Stimulated activated CD8-positive, alpha-beta memory T cell treated with anti-CD3 and anti-CD28 coated beads, Interleukin-4, amount 100 ng/mL, for 1 hour (primary cell): ENCODE results near the gene MYO18A.

ENCODE experiments used
- DNase-seq, 2 donors: peaks; one replicate each; pipeline ENCODE4 v3.0.0-alpha.2; 2020; ENCODE audit warnings: low read depth in 2 of 2, low spot score in 1 of 2

The MYO18A gene

DNA sequence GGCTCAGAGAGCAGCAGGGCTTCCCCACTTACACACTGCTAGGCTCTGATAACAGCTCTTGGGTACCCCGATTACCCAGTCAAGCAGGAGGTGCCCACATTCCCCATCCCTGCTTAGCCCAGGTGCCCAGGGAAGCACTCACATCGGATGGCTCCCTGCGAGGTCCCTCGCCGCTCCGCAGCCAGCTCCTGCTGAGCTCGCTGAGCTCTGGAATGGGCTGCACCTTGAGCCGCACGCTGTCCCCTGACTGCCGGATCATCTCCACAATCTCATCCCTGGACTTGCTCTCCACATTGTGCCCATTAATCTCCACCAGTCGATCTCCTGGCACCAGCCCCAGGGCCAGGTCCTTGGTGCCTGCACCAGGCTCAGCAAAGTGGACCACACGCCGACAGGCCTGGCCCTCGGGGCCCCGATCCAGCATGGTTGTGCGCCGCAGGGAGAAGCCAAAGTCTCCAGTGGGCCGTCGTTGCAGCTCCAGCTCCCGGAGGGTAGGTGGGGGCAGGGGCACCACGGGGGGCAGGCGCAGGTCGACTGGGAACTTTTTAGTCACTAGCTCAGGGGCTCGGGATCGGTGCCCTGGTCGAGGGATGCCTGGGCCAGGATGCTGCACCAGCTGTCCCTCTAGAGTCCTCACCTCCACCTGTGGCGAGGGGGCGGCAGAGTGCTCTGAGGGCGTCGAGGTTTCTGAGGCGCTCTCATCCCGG lies 14.2 kb downstream of the MYO18A start:
- DNase-seq = no peak

DNA sequence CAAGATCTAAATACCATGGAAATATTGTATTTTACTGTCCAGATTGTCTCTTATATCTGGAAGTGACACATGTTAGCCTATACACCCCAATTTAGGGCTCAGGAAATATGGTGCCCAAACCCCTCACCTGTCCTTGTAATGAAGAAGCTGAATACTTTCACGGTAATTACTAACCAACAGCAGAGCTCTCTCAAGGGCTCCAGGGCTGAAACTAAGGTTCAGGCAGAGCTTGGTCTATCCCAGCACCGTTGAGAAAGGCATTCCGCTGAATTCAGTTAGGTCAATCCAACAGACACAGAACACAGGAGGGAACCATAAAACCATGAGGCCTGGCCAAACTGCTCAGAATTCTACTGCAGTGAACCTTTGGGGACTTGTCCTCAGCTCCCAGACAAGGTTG lies 14.9 kb downstream of the MYO18A start:
- no peak for DNase-seq

DNA sequence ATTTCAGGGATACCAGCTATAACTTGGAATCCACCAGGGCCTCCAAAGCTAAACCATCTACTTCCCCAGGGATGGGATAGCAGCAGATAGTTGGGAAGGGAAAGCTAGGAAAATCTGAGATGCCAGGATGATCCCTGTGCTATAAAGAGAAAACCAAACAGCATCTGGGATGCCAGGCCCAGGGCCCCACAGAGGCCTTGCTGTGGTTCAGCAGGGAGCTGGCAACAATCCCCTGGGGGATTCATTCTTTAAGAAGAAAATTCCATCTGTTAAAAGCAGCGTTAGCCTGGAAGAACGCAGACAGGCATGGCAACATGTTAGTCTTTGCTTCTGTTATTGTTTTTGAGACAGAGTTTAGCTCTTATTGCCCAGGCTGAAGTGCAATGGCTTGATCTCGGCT lies 16.6 kb downstream of the MYO18A start:
- no peak for DNase-seq

DNA sequence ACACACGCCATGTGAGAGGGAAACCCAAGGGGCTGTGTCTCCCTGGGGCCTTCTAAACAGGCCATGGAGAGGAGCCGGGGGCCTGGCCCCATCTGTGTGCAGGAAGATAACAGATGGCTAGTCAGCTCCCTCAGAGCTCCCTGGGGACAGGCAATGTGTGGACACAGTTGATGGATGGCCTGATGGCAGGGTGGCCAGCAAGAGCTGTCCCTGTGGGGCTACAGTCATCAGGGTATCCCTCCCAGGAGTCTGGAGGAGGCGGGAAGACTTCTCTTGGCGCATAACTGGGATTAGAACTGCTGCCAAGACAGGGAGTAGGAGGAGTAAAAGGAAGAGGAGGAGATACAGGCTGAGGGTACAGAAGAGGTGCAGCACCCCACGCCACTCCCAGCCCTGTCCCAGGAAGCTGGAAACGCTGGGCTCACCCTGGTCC lies 17.3 kb downstream of the MYO18A start:
- no peak for DNase-seq

DNA sequence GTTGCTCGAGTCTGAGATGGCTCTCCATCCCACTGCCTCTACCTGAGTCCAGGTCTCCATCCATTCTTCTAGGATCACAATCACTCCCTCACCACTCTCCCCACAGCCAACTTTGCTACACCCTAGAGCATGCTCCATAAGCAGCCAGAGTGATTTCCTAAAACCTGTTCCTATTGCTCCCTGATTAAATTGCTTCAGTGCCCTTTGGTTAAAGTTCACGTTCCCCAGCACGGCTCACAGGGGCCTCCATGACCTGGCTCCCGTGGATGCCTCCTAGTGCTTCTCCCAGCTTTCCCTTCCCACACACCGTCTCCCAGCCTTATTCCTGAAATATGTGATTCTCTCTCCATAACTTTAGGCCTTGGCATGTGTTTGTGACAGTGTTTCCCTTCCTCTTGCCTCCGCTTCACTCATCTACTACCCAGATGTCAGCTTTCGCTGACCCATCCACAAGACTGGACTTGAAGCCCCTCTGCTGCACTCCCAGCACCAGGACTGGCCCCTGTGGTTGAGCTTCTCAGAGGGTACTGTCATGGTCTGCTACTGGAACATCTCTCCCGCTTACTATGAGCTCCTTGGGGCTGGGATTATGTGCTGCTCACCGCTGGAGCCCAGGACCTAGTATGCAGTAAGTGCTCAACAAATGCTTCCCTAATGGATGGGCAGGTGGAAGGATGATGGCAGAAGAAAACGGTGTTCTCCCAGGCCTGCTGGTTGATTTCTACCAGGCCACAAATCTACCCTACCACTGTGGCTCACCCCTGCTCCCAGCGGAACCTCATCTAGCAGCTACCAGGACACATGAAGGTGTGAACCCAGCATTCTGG lies 17.9 kb downstream of the MYO18A start:
- no peak for DNase-seq

DNA sequence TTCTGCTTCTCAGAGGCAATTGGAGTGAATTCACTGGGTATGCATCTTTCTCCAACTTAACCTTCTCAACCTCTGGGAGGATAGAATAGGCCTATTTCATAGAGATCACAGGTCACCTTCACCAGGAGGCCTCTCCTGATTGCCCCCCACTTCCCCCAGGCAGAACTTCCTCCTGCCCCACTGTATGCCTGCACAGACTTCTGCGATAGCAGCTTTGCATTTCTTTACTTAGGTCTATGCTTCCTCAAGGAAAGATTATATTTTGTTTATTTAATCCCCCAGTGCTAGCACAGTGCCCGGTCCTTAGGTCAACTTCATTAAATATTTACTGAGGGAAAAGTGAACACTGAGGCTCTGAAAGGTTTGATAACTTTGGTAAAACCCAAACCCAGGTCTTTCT lies 19.9 kb downstream of the MYO18A start:
- DNase-seq = no peak

DNA sequence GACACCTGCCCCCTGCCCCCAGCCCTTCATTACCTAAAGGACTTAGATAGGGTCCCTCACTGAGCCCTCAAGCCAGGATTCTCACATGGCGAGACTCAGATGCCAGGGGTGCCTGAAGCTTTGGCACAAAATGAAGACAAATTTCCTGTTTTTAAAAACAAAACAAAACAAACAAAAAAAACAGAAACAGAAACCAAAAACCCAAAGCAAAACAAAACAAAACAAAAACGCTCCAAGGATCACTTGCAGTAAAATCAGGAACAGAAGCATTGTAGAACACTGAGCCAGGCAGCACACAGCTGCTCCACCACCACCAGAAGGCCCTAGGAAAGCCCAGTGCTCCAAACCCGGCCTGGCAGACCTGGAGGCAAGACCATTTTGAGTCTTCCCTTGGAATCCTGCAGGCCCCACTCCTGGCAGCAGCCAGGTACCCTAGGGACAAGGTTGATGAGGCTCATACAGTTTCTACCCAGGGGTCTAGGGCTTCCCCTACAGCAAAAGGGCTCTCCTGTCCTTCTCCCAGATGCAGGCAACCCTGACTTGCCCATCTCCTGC lies 20.8 kb downstream of the MYO18A start:
- DNase-seq = no peak

DNA sequence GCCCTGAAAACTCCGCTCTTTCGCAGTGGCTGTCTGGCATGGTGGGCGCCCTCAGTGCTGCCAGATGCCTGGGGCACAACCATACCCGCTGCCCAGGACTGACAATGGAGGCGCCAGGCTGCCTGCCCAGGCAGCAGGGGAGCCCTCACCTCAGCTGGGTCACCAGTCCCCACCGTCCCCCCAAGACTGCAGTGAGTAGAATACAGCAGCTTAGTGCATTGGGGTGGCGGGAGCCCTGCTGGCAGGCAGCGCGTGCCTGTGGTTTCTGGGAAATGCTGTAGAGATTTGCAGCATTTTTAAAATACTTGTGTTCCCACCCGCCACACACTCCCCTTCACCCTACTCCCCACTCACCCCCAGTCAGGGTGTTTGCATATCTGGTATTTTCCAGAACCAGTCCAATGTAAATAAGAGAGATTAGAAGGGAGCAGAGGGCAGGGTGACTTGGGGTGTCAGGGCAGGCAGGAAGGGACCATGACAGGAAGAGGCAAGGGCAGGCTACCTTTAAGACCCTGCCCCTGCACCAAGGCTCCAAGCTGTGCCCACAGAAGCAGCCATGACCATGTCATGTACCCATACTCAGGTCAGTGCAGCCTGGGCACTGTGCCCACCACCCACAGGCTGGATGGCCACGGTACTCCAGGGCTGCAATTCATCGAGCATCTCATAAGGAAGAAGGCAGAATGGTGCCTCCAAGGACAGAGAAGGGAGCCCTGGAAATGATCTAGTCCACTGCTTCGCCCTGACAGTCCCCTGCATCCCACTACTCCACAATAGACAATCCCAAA lies 21.5 kb downstream of the MYO18A start:
- no peak for DNase-seq

DNA sequence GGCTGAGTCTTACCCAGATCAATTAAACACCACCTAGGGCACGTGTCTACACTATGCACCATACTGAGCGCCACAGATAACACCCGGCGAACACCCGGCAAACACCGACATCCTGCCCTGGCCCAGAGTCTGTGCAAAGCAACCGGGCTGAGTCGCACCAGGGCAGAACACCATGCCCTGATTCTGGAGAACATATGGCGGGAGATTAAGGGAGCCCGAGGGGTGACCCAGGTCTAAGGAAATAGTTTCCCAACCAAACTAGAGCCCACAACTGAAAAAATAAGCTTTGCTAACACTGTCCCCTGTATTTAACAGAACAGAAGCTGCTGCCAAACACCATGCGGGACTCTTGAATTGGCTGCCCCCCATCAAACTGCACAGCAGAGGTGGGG lies 22.1 kb downstream of the MYO18A start:
- DNase-seq = no peak

DNA sequence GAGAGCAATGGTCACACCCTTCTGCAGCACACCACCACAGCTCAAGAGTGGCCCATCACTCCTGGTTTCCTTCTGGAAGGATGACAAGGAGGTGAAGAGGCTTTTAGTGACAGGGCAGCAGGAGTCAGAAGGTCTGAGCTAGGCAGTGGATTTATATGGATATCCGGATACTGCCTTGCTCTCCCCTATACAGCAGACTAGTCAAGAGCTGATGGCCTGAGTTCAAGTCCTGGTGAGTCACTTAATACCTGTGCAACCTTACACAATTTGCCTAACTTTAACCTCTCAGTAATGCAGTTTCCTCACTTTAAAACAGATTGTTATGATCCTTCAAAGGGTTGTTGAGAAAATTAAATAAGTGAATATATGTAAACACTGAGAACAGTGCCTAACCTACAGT lies 22.9 kb downstream of the MYO18A start:
- no peak for DNase-seq

DNA sequence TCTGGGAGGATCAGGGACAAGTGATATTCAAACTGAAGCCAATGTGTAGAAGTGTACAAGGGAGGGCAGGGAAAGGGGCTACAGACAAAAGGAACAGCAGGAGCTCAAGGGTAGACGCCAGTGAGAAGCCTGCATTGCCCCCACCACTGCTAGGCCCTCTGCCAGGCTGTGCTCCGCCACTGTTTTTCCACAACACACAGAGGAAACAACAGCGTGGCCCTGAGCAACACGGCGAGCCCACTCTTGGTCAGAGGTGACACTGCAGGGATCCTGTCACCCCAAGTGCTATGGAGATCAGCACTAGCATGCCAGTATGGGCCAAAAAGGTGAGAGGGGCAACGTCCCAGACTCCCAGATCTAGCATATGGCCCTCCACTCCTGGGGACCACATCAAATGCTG lies 23.4 kb downstream of the MYO18A start:
- no peak for DNase-seq

DNA sequence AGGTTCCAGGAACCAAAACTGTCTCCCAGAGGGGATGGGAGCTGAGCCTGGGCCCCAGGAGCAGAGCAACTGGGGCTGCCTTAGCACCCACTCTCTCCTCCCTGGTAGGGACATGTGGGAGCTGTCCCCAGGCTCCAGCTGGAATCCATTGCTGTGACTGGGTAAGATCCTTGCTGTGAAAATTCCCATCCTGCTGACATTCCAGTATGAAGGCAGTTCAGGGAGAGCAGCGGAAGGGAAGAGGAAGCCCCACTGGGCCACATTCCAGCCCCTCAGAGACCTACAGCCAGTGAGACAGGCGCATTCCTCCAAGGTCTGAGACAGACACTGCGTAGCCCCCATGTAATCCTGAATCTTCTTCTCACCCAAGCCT lies 24.2 kb downstream of the MYO18A start:
- DNase-seq = no peak

DNA sequence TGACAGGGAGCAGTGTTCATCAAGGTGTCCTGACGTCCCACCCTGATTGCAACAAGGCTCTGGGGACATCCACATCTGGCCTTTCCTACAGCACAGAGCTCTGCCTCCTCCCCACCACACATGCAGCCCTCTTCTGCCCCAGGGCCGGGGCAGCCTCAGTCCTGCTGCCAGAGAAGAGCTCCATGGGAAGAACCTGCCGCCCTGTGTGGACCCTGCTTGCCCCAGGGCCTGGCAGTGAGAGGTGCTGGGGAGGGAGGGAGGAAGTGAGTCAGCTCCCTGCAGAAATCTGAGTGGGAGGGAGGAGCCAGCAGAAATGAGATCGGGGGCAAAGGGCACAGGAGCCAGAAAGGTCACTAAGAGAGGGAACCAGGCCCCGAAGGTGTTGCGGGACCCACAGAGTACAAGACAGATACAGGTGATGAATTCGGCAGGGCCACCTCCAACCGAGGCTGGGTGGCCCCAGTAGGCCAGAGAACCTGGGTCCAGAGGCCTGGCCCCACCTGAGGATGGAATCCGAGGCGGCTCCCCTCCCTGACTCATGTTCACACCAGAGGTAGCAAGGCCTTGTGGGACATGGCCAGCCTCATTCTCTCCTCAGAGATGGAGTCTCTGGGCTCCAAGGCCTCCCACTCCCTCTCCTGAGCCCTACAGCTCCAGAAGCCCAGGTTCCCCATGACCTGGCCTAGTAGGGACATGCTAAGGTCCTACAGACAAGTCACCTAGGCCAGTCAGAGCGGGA lies 24.8 kb downstream of the MYO18A start:
- no peak for DNase-seq

DNA sequence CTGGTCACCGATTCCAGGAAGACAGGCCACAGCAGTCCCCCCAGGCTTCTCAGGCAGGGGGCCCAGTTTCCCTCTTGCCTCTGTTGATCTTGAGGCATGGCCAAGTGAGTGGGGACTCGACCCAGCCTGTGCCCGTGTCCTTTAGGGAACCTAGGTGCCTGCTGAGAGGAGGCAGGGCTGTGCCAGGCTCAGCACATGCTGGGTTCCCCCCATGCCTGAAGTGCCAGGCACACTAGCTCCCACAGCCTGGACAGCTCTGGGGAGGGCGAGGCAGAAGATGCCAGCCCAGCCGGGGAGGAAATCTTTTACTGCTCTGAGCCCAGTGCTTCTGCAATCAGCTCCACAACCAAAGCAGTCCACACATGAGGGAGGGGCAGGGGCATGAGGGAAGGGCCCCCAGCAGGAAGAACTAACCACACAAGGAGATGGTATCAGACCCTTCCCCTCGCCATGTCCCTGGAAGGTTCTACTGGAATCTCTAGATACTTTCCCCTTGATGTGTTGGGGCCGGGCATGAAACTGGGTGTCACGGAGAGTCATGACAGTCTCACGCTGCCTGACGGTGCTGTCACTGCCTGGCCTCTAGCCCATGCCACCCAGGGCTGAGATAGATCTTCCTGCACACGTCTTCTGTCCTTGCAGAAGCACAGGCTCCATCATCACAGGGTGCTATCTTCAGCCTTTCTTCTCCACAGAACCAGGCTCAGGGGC lies 25.5 kb downstream of the MYO18A start:
- no peak for DNase-seq

DNA sequence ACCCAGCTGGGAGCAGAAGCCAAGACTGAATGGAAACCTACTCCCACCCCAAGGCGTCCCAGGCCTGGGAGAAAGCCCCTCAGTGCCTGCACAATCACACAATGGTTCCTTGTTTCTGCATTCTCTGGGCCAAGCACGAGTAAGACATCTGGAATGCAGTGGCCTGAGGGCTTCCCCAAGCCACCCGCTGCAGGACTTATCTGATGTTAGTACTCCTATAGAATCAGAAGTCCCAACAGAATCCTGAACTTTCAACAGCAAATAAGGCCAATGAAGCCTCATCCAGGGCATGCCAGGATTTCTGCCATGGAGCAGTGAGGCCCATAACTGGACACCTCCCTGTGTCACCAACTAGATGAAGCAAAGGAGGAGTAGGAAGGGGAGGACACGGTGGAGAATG lies 28.6 kb downstream of the MYO18A start:
- DNase-seq = no peak

DNA sequence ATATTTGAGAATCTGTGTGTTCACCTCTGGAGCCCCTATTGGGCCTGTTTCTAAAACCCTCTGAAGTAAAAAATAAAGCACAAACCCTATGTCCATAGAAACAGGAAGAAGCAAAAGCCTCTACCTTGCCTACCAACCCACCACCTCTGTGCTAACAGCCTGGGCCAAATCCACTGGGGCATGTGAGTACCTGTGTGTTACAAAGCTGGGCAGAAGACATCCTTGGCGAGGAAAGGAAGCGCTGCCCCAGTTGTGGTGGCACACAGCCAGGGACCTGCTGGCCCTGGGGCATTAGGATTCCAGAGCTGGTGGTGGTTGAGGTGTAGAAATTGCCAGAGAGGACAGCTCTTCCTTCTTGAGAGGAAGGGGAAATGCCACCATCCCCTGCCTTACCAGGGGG lies 30.0 kb downstream of the MYO18A start:
- DNase-seq = no peak

DNA sequence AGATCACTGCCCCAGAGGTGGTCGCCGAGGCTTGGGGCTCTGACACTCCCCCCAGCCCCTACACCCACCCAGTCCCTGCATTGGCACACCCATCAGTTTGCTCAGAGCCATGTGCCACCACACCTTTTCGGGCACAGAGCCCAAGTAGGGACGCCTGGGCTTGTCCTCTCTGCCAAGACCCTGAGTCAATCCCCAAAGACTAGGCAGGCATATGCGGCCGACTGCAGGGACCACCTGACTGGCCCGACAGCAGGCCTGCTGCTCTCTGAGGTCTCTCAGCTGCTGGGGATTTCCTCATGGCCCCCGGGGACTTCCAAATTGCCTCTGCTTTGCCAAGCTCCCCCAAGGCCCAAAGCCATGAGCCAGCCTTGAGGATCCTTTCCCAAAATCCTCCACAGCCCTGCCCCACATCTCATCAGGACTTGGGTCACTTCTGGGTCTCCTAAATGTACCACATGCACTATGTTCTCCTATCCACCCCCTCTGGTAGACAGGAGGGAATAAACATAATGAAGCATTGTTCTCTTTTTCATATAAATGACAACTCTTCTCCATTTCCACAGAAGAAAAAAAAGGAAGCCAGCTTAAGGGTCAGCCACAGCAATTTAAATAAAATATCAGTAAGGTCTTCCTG lies 30.6 kb downstream of the MYO18A start:
- DNase-seq = no peak

DNA sequence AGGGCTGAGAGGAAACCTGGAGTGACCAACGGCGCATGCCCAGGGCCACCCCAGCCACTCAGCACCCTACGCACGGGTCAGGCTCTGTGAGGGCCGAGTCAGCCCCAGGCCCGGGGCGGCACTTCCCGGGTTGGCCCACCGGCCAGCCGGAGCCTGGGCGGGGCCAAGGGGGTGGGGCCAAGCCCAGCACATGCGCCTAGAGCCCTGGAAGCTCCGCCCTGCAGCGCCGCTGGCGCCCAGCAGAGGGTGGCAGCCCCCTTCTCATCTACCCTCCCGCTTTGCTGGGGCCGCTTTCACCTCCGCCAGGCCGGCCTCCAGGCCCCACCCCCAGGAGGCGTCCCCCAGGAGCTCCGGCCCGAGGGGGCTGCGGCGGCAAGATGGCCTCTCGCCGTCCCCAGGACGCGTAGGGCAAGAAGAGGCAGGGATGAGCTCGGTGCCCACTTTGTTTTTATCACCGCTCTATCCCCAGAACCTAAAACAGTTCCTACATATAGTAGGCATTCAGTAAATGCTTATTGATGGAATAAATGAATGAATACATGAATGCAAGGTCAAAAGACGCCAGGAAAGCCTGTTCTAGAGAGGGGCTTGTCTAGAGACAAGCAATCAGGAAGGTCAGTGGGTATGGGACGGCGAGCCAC lies 31.3 kb downstream of the MYO18A start:
- DNase-seq = peak; percentile 75 to 84

DNA sequence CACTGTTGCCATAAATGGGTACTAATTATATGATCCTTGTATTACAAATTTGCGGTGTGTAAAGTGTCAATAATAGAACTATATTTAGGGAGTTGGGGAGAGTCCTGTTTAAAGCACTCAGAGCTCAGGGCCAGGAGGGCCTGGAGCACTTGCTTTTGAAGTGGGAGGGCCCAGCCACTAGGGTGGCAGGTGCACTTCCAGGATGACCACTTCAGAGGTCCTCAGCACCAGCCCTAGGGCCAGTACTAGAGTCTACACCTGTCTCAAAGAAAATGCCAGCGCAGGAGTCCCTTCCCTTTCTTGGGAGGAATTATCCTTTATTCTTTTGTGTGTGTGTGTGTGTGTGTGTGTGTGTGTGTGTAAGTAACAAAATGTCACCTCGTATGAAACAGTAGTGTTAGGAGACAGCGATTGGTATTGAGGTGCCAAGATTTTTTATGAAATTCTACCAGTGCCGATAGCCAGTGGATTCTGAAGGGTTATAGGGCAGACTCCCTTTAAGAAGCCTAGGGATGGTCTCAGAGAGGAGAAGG lies 31.9 kb downstream of the MYO18A start:
- DNase-seq = no peak
